ENCODE data around the gene FTH1. TPM values are rescaled to one million over a fixed set of nuclear protein-coding genes. Genes with fewer than 3 reads are reported as not detected.
"Not testable (repeated sequence)": the region's sequence is repeated elsewhere in the genome, so short reads cannot be mapped to it uniquely, and the experiment has no call there.

Gene FTH1
- total RNA-seq, 4 donors from 2014 or later, result 1,945 to 2,292 (median 2,070) TPM

GRCh38 chr11:62012451-62012831, 45.0 kb upstream of the FTH1 start:
- no peak for TF ChIP-seq POLR2A (IDR thresholded peaks at IDR 0.05)
- no peak for TF ChIP-seq EP300 (IDR thresholded peaks at IDR 0.05)
- TF ChIP-seq CTCF (IDR thresholded peaks at IDR 0.05), result no peak
- TF ChIP-seq POLR2AphosphoS5 (IDR thresholded peaks at IDR 0.05), result no peak
- H3K4me1 ChIP-seq, result no peaks in the 10 kb centered on the region
- no peak overlapping the region for H3K4me3 ChIP-seq
- ATAC-seq, result no peak
- H3K9me3 ChIP-seq, result no peaks in the 10 kb centered on the region
- H3K27ac ChIP-seq, result no peak overlapping the region
- no peaks in the 10 kb centered on the region for H3K27me3 ChIP-seq
- H3K36me3 ChIP-seq, result no peaks in the 10 kb centered on the region
- 60 to 67% methylated on average over 1 of the region's 3 CpGs for WGBS, 2 donors (ENCODE audit: low coverage in 1 of 2)

GRCh38 chr11:62011881-62012280, 44.4 kb upstream of the FTH1 start:
- 86 to 95% methylated on average over 4 of the region's 9 CpGs for WGBS, 2 donors (ENCODE audit: low coverage in 1 of 2)
- no peak for TF ChIP-seq EP300 (IDR thresholded peaks at IDR 0.05)
- no peak for TF ChIP-seq POLR2AphosphoS5 (IDR thresholded peaks at IDR 0.05)
- TF ChIP-seq POLR2A (IDR thresholded peaks at IDR 0.05), result no peak
- TF ChIP-seq CTCF (IDR thresholded peaks at IDR 0.05), result no peak
- Histone ChIP-seq H3K36me3 (no peaks in the 10 kb centered on the region), H3K27ac (no peak overlapping the region), H3K4me3 (no peak overlapping the region), H3K9me3 (no peaks in the 10 kb centered on the region), H3K27me3 (no peaks in the 10 kb centered on the region), H3K4me1 (no peaks in the 10 kb centered on the region)
- ATAC-seq, result no peak

- WGBS, 2 donors (ENCODE audit: low coverage in 1 of 2), result 80 to 93% methylated on average over 1 to 3 of the region's 4 CpGs
- ATAC-seq, result no peak
- no peaks in the 10 kb centered on the region for H3K27me3 ChIP-seq
- H3K4me3 ChIP-seq, result no peak overlapping the region
- no peak for TF ChIP-seq EP300 (IDR thresholded peaks at IDR 0.05)
- TF ChIP-seq CTCF (IDR thresholded peaks at IDR 0.05), result no peak
- TF ChIP-seq POLR2A (IDR thresholded peaks at IDR 0.05), result no peak
- no peak for TF ChIP-seq POLR2AphosphoS5 (IDR thresholded peaks at IDR 0.05)
- no peaks in the 10 kb centered on the region for H3K36me3 ChIP-seq
- no peaks in the 10 kb centered on the region for H3K4me1 ChIP-seq
- no peak overlapping the region for H3K27ac ChIP-seq
- H3K9me3 ChIP-seq, result no peaks in the 10 kb centered on the region
Observed at GRCh38 chr11:62010935-62011528, 43.6 kb upstream of the FTH1 start.

- WGBS, 2 donors (ENCODE audit: low coverage in 1 of 2), result 100% methylated on average over 1 of the region's 1 CpG
- Histone ChIP-seq H3K4me1 (peaks cover 0 to 16% (median 0%) of the 10 kb centered on the region in 3 donors), H3K9me3 (no peaks in the 10 kb centered on the region), H3K4me3 (no peak overlapping the region), H3K27me3 (no peaks in the 10 kb centered on the region), H3K36me3 (no peaks in the 10 kb centered on the region), H3K27ac (no peak overlapping the region)
- TF ChIP-seq EP300 (IDR thresholded peaks at IDR 0.05), result no peak
- TF ChIP-seq POLR2A (IDR thresholded peaks at IDR 0.05), result no peak
- no peak for TF ChIP-seq CTCF (IDR thresholded peaks at IDR 0.05)
- TF ChIP-seq POLR2AphosphoS5 (IDR thresholded peaks at IDR 0.05), result no peak
- no peak for ATAC-seq
Observed at GRCh38 chr11:62008193-62008592, 40.8 kb upstream of the FTH1 start.

GRCh38 chr11:62004473-62004872, 37.0 kb upstream of the FTH1 start:
- H3K36me3 ChIP-seq, result no peaks in the 10 kb centered on the region
- H3K9me3 ChIP-seq, result peaks cover 0 to 6% (median 0%) of the 10 kb centered on the region in 3 donors
- H3K27me3 ChIP-seq, result no peaks in the 10 kb centered on the region
- WGBS, 2 donors (ENCODE audit: low coverage in 1 of 2), result 73% methylated on average over 2 of the region's 2 CpGs; no CpG with 5 or more reads in 1 of the 2 donors
- ATAC-seq, result peak; percentile 53
- H3K4me1 ChIP-seq, result peaks cover 0 to 21% (median 0%) of the 10 kb centered on the region in 3 donors
- TF ChIP-seq POLR2A (IDR thresholded peaks at IDR 0.05) (no peak), POLR2AphosphoS5 (IDR thresholded peaks at IDR 0.05) (no peak), CTCF (IDR thresholded peaks at IDR 0.05) (no peak), EP300 (IDR thresholded peaks at IDR 0.05) (no peak)
- H3K4me3 ChIP-seq, result no peak overlapping the region
- peak overlapping the region in 1 of 4 donors; percentile 24 for H3K27ac ChIP-seq

GRCh38 chr11:62002283-62002682, 34.8 kb upstream of the FTH1 start:
- WGBS, 2 donors (ENCODE audit: low coverage in 1 of 2), result 91 to 92% methylated on average over 4 to 8 of the region's 8 CpGs
- H3K27me3 ChIP-seq, H3K36me3 ChIP-seq, H3K4me3 ChIP-seq, ATAC-seq, H3K27ac ChIP-seq: not testable (repeated sequence)
- Histone ChIP-seq H3K4me1 (peaks cover 0 to 21% (median 0%) of the 10 kb centered on the region in 3 donors), H3K9me3 (peaks cover 0 to 11% (median 0%) of the 10 kb centered on the region in 3 donors)
